ENCODE results near the gene ERCC4.
A peak's percentile ranks its signal among the peaks of the same experiment; 100 is the strongest.

Gene ERCC4

DNA sequence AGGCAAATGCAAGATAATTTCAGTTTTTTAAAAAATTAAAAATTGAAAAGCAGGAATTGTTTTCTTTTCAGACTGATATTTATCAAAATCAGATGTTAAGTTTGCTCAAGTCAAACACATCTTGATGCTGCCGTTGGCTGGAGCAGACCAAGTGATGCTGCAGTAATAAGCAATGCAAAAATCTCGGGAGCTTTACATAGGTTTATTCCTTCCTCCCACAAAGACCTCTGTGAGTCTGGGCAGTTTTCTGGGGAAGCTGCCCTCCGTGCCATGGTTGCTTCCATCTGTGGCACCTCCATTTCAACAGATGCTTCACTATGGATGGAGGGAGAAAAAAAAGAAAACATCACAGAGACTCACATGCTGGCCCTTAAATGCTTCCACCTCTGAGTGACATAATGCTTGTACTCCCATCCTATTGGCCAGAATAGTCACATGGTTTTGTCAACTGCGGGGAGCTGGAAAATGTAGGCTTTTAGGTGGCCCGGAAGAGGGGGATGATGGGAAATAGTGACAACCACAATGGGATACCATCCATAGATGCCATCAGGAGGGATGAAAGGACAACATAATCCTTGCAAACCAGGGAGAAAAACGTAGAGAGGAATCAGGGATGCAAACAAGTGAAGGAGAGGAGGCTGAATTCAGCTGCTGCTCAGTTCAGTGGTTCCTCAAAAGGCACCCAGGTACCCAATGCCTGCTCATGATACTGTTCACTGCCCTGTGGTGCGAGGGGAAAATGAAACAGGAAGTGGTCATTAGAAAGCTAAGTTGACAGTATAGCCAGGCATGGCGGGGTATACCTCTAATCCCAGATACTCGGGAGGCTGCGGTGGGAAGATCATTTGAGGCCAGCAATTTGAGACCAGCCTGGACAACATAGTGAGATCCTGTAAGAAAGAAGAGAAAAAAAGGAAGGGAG is 13.5 kb upstream of the ERCC4 start:
- Histone ChIP-seq H3K27ac (no peak overlapping the region), H3K27me3 (no peaks in the 10 kb centered on the region), H3K36me3 (no peaks in the 10 kb centered on the region), H3K4me3 (no peak overlapping the region), H3K9me3 (no peaks in the 10 kb centered on the region), H3K4me1 (peaks cover 0 to 14% (median 7%) of the 10 kb centered on the region in 4 donors)
- TF ChIP-seq, protein P1, sequence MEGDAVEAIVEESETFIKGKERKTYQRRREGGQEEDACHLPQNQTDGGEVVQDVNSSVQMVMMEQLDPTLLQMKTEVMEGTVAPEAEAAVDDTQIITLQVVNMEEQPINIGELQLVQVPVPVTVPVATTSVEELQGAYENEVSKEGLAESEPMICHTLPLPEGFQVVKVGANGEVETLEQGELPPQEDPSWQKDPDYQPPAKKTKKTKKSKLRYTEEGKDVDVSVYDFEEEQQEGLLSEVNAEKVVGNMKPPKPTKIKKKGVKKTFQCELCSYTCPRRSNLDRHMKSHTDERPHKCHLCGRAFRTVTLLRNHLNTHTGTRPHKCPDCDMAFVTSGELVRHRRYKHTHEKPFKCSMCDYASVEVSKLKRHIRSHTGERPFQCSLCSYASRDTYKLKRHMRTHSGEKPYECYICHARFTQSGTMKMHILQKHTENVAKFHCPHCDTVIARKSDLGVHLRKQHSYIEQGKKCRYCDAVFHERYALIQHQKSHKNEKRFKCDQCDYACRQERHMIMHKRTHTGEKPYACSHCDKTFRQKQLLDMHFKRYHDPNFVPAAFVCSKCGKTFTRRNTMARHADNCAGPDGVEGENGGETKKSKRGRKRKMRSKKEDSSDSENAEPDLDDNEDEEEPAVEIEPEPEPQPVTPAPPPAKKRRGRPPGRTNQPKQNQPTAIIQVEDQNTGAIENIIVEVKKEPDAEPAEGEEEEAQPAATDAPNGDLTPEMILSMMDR (IDR thresholded peaks at IDR 0.05): no peak
- no peak for DNase-seq
- intact Hi-C loops (cut with DNase I; ENCODE audit: low total_unique reads): no loop called here

DNA sequence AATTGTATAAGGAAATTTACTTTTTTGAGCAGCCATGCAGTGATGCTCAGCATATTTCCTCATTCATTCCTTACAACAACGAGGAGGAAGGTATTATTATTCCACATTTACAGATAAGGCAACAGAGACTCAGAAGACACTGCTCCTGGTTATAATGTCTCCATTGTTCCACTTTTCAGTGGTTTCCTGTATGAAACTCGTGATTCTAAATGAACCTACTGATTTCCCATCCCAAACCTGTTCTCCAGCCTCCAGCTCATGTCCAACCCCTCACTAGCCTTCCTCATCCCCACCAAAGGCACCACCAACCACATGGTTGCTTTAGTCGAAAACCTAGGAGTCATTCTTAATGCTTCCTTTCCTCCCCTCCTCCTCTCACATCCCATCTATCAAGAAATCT is 12.5 kb upstream of the ERCC4 start:
- no peaks in the 10 kb centered on the region for H3K27me3 ChIP-seq
- TF ChIP-seq, protein P1 (IDR thresholded peaks at IDR 0.05): no peak
- H3K4me3 ChIP-seq: no peak overlapping the region
- H3K36me3 ChIP-seq: no peaks in the 10 kb centered on the region
- intact Hi-C loops (cut with DNase I; ENCODE audit: low total_unique reads): no loop called here
- no peak for DNase-seq
- H3K4me1 ChIP-seq: peaks cover 0 to 14% (median 7%) of the 10 kb centered on the region in 4 donors
- no peaks in the 10 kb centered on the region for H3K9me3 ChIP-seq
- no peak overlapping the region for H3K27ac ChIP-seq

DNA sequence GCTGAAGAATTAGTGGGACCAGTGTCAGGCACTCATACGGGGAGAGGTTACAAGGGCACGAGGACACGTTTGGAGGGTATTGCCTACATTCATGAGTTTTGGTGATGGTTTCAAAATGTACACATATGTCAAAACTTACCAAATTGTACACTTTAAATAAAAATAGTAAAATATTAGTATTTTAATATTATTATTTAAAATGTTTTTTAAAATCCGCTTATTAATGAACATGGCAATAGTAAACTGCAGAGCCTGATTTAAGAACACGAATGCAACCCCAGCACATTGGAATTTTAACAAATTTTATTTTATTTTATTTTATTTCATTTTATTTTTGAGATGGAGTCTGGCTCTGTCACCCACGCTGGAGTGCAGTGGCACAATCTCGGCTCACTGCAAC is 10.9 kb upstream of the ERCC4 start:
- Histone ChIP-seq H3K27ac (peak overlapping the region; percentile 6 to 68), H3K4me3 (no peak overlapping the region), H3K27me3 (no peaks in the 10 kb centered on the region), H3K36me3 (no peaks in the 10 kb centered on the region), H3K4me1 (peaks cover 0 to 14% (median 7%) of the 10 kb centered on the region in 4 donors), H3K9me3 (no peaks in the 10 kb centered on the region)
- no peak for DNase-seq
- TF ChIP-seq, protein P1 (IDR thresholded peaks at IDR 0.05): no peak
- intact Hi-C loops (cut with DNase I; ENCODE audit: low total_unique reads): no loop called here

DNA sequence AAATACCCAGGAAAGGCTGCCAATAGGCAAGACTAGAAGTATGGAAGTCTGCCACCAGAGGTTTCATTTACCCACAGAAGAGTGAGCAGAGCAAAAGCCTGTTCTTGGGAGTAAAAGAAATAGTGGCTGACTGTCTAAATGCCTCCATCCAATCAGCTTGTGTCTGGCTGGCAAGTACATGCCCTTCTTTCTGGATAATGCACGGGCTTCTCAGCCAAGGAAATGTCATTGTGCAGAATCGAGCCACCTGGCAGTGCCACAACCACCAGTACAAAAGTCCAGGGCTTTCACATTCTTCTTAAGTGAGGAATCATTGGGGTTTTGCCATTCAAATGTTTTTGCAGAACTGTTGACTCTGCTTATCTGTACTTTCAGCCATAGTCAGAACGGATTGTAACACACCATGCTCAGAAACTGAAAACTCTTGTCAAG is 10.1 kb upstream of the ERCC4 start:
- TF ChIP-seq, protein P1 (IDR thresholded peaks at IDR 0.05): peak in 1 of 2 experiments; percentile 39
- intact Hi-C loops (cut with DNase I; ENCODE audit: low total_unique reads): no loop called here
- H3K4me3 ChIP-seq: no peak overlapping the region

DNA sequence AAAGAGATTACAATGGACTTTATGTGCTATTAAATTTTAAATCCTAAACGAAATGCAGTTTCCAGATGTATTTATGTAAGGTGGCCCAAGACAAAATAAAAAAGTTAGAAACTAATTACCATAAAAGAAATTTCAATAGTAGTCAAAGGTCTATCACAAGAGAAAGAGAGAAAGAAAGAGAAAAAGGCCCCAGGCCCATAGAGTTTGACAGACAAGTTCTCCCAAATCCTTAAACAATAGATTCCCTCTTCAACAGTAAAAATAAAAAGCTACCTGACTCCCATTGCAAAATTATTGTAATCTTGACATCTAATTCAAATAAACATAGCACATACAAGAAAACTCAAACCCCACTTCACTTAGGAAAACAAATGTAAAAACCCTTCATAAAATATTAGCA is 8.6 kb upstream of the ERCC4 start:
- H3K36me3 ChIP-seq: no peaks in the 10 kb centered on the region
- peaks cover 0 to 20% (median 7%) of the 10 kb centered on the region in 4 donors for H3K4me1 ChIP-seq
- no peak overlapping the region for H3K27ac ChIP-seq
- H3K27me3 ChIP-seq: no peaks in the 10 kb centered on the region
- H3K4me3 ChIP-seq: no peak overlapping the region
- H3K9me3 ChIP-seq: no peaks in the 10 kb centered on the region
- intact Hi-C loops (cut with DNase I; ENCODE audit: low total_unique reads): no loop called here
- TF ChIP-seq, protein P1 (IDR thresholded peaks at IDR 0.05): no peak
- DNase-seq: no peak

More for the DNA sequence above, 10.1 kb upstream of the ERCC4 start:
- Histone ChIP-seq H3K27me3 (no peaks in the 10 kb centered on the region), H3K4me1 (peaks cover 0 to 14% (median 7%) of the 10 kb centered on the region in 4 donors), H3K27ac (peak overlapping the region; percentile 55 to 68), H3K36me3 (no peaks in the 10 kb centered on the region), H3K9me3 (no peaks in the 10 kb centered on the region)
- DNase-seq: peak; percentile 76 to 89
